HFF-Myc (cell line): ENCODE measurements around the gene NHLH1.

ENCODE experiments used
- DNase-seq: peaks from one replicate; pipeline ENCODE4 v3.0.0-alpha.2; 2011; ENCODE audit warnings: low read depth; ENCODE audit errors: extremely low read depth
- H3K4me3 ChIP-seq: replicated peaks from 2 replicates; pipeline ENCODE4 v1.5.1; 2011; ENCODE audit warnings: low read depth, mild to moderate bottlenecking, control low read depth, low read length
- TF ChIP-seq, protein P1 (sequence below): IDR thresholded peaks from 2 replicates; pipeline ENCODE4 v1.5.1; 2012; ENCODE audit warnings: mild to moderate bottlenecking, low read depth, low read length, control low read depth; ENCODE audit errors: missing control alignments

The NHLH1 gene

DNA sequence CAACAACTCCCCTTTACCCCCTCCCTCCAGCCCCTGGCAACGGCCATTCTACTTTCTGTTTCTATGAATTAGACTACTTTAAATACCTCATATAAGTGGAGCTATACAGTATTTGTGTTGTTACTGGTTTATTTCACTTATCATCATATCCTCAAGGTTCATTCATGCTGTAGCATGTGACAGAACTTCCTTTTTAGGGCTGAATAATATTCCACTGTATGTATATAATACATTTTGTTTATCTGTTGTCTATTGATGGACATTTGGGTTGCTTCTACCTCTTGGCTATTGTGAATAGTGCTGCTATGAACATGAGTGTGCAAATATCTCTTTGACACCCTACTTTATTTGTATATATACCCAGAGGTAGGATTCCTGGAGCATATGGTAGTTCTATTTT, 2.2 kb downstream of the NHLH1 start:
- DNase-seq: no peak
- H3K4me3 ChIP-seq: no peak overlapping the region
- TF ChIP-seq, protein P1, sequence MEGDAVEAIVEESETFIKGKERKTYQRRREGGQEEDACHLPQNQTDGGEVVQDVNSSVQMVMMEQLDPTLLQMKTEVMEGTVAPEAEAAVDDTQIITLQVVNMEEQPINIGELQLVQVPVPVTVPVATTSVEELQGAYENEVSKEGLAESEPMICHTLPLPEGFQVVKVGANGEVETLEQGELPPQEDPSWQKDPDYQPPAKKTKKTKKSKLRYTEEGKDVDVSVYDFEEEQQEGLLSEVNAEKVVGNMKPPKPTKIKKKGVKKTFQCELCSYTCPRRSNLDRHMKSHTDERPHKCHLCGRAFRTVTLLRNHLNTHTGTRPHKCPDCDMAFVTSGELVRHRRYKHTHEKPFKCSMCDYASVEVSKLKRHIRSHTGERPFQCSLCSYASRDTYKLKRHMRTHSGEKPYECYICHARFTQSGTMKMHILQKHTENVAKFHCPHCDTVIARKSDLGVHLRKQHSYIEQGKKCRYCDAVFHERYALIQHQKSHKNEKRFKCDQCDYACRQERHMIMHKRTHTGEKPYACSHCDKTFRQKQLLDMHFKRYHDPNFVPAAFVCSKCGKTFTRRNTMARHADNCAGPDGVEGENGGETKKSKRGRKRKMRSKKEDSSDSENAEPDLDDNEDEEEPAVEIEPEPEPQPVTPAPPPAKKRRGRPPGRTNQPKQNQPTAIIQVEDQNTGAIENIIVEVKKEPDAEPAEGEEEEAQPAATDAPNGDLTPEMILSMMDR: no peak

GRCh38 chr1:160370561-160371345, 3.9 kb downstream of the NHLH1 start:
- DNase-seq: no peak

DNA sequence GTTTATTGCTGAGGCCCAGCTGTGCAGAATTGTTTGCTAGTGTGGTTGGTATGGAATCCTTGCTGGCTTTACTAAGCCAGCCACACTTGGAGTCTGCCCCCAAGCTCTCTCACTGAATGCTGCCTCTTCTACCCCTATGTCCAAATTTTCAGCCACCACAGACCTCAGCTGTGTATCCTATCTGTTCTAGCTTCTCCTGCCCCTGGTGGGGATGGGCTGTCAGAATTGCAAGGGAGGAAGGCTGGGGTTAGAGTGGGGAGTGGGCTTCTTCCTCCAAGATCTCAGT, 4.4 kb downstream of the NHLH1 start:
- TF ChIP-seq, protein P1: no peak
- DNase-seq: no peak
- no peak overlapping the region for H3K4me3 ChIP-seq

More at GRCh38 chr1:160370561-160371345, 3.9 kb downstream of the NHLH1 start:
- no peak overlapping the region for H3K4me3 ChIP-seq
- TF ChIP-seq, protein P1: no peak

- no peak for DNase-seq
- no peak overlapping the region for H3K4me3 ChIP-seq
- TF ChIP-seq, protein P1: no peak
Measured at GRCh38 chr1:160371756-160372155, 4.9 kb downstream of the NHLH1 start.

DNA sequence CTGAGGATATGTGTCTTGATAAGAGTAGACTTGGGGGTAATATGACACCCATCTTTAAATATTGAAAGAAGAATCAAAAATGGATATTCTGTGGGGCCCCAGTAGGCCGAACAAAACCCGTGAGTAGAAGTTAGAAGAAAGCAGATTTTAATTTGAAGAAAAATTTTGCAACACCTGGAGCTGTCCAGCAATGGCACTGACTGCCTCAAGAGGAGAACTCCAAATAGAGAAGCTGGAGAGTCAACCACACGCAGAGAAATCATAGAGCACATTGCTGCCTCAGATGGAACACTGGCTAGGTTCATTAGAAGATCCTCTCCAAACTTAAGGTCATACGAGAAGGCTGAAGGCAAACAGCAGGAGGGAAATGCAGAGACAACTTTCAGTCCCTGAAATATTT, 6.8 kb downstream of the NHLH1 start:
- TF ChIP-seq, protein P1: no peak
- DNase-seq: no peak

GRCh38 chr1:160374306-160375110, 7.6 kb downstream of the NHLH1 start:
- TF ChIP-seq, protein P1: no peak
- H3K4me3 ChIP-seq: no peak overlapping the region
- no peak for DNase-seq

More for the DNA sequence above, 6.8 kb downstream of the NHLH1 start:
- H3K4me3 ChIP-seq: no peak overlapping the region
